Activated T-cell treated with anti-CD3 and anti-CD28 coated beads for 24 hours (primary cell): ENCODE results near the gene CDC42EP3.

Source experiments
- DNase-seq: peaks from one replicate; pipeline ENCODE4 v3.0.0-alpha.2; 2020; ENCODE audit warnings: low read depth

Gene CDC42EP3

GRCh38 chr2:37671009-37671815 is at the start of gene CDC42EP3:
CDC42EP3 (minus strand) TSS chr2:37671642; CDS start chr2:37646587, 25,055 bp downstream.
- DNase-seq, result peak; percentile 48

GRCh38 chr2:37721201-37721560 is 49.7 kb upstream of the CDC42EP3 start:
- no peak for DNase-seq

DNA sequence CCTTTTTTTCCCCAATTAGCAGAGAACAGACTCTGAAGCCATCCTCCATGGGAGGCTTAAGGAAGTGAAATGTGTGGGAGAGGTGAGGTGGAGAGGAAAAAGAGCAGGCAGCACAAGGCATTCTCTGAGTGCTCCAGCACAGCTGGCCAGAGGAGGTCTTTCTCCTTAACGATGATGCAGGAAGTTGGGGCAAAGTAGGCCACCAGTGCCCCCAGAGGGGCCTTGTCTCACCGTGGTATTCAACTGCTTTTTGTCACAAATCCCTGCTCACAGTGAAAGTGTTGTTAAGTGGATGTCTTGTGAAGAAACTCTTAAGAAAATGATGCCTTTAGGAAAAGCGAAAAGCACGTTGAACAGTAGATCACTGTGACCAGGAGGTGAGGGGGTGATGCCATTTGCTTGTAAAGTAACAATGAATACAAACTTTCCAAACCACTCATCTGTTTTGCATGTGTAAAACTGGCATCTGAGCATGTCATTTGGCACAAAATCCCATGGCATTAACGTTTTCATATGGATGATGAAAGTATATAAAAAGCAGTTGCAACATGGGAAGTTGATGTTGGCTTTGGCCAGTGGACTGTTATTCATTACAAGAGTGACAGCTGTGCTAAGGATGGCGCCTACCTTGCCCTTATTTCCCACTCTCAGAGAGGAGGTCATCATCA is 49.2 kb upstream of the CDC42EP3 start:
- no peak for DNase-seq

GRCh38 chr2:37718515-37719161 is 47.2 kb upstream of the CDC42EP3 start:
- DNase-seq, result no peak

GRCh38 chr2:37713258-37713700 is 41.8 kb upstream of the CDC42EP3 start:
- peak; percentile 2 for DNase-seq

- no peak for DNase-seq
Observed at GRCh38 chr2:37711831-37712230, 40.4 kb upstream of the CDC42EP3 start.

GRCh38 chr2:37711308-37711731 is 39.9 kb upstream of the CDC42EP3 start:
- DNase-seq, result no peak

DNA sequence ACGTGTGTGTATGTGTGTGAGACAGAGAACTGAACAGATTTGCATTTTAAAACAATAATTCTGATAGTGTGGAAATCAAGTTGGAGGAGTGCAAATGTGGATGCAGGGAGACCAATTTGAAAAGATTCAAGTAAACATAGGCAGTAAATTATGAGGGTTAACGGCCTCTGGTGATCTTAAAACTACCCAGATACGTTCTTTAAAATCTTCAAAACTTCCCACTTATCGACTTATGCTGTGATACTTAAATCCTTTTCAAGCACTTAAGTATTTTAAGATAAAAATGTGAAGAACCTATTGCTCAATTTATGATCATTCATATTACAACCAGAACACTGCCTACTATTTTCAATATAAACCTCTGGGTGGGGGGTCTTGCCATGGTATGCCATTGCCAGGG is 37.7 kb upstream of the CDC42EP3 start:
- no peak for DNase-seq

- DNase-seq, result no peak
Observed at GRCh38 chr2:37708146-37708545, 36.7 kb upstream of the CDC42EP3 start.

- no peak for DNase-seq
Observed at GRCh38 chr2:37707393-37707792, 36.0 kb upstream of the CDC42EP3 start.

GRCh38 chr2:37706334-37707183 is 35.1 kb upstream of the CDC42EP3 start:
- no peak for DNase-seq

GRCh38 chr2:37705191-37705590 is 33.7 kb upstream of the CDC42EP3 start:
- no peak for DNase-seq

- no peak for DNase-seq
Observed at GRCh38 chr2:37698931-37699481, 27.6 kb upstream of the CDC42EP3 start.

GRCh38 chr2:37695336-37695735 is 23.9 kb upstream of the CDC42EP3 start:
- no peak for DNase-seq

GRCh38 chr2:37692711-37693110 is 21.3 kb upstream of the CDC42EP3 start:
- DNase-seq, result no peak

- no peak for DNase-seq
Observed at GRCh38 chr2:37689751-37690150, 18.3 kb upstream of the CDC42EP3 start.

DNA sequence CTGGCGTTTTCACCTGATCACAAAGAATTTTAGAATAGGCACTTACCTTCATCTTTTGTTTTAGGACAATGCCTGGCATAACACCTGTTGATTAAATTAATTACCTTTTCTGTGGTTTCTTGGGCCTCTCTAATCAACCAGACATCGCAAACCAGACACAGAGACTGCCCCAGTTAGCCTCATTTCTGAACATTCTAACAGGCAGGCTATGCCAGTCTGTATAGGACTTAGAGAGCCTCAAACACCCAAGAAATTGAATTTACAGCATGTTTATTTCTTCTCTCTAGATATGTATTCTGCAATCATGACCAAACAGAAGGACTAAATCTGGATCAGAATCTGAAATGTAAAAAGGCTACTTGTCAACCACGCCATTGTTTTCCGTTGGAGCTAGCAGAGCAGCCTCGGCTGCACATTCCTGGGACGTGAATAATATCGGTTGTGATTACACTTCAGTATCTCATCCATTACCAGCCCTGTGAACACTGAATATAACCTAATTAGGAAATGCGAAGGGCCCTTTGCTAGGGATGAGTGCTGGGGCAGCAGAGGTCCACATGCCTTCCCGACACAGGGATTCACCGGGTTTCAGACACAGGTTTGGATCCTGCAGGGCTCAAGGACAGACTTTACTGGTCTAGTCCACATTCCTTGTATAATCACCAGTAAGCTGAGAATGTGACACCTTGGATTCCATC is 17.5 kb upstream of the CDC42EP3 start:
- DNase-seq, result no peak

GRCh38 chr2:37686792-37687526 is 15.5 kb upstream of the CDC42EP3 start:
- DNase-seq, result no peak

GRCh38 chr2:37684809-37685208 is 13.4 kb upstream of the CDC42EP3 start:
- no peak for DNase-seq
